T-cell (primary cell): ENCODE results near the gene TSACC. TPM values are rescaled to one million over a fixed set of nuclear protein-coding genes. Genes with fewer than 3 reads are reported as not detected.
"Not testable (repeated sequence)": the region's sequence is repeated elsewhere in the genome, so short reads cannot be mapped to it uniquely, and the experiment has no call there.

ENCODE experiments used
- ATAC-seq, 4 experiments: fragments of 200-7000 bp in 3 of 4; fragments of 150-1000 bp in 1 of 4; cut with Tn5 transposase; replicated peaks in 1 of 4; 1 replicate in 3 of 4; 2 replicates in 1 of 4; pipeline ENCODE4 v1.10.0; 2021; ENCODE audit warnings: moderate library complexity in 3 of 4, mild to moderate bottlenecking in 2 of 4, moderate number of reproducible peaks in 1 of 4
- CTCF ChIA-PET, 2 donors: fragments of 300-600 bp; sonication (Branson Sonifier 250); formaldehyde crosslinking; loops; one replicate each; lab custom pipeline; 2022; ENCODE audit warnings: antibody characterized with exemption in 2 of 2; lab: Charles Lee
- POLR2A ChIA-PET, 2 donors: fragments of 300-600 bp; sonication (Branson Sonifier 250); formaldehyde crosslinking; loops; one replicate each; lab custom pipeline; 2022; ENCODE audit warnings: antibody characterized with exemption in 2 of 2; lab: Charles Lee
- DNase-seq, 35 experiments: peaks; one replicate each; pipeline versions ENCODE4 v3.0.0 to v3.0.0-alpha.2; 2013 to 2023
- H3K27ac ChIP-seq: one replicate; pipeline ENCODE4 v1.5.1; 2013; ENCODE audit warnings: low read length
- H3K27me3 ChIP-seq, 2 experiments: replicated peaks in 1 of 2; 1 replicate in 1 of 2; 2 replicates in 1 of 2; pipeline versions ENCODE4 v1.6.1 to v1.7.0; 2013; ENCODE audit warnings: low read length in 1 of 2, mixed read lengths in 1 of 2; ENCODE audit not compliant: control insufficient read depth in 2 of 2, insufficient read depth in 2 of 2; ENCODE audit errors: extremely low read depth in 1 of 2
- H3K36me3 ChIP-seq, 2 donors: 1 replicate in 1 of 2; 2 replicates in 1 of 2; pipeline versions ENCODE4 v1.6.1 to v1.7.0; 2013; ENCODE audit warnings: low read length in 1 of 2; ENCODE audit not compliant: control insufficient read depth in 2 of 2, insufficient read depth in 1 of 2; ENCODE audit errors: extremely low read depth in 1 of 2
- H3K4me1 ChIP-seq, 2 experiments: 1 replicate in 1 of 2; 2 replicates in 1 of 2; pipeline versions ENCODE4 v1.6.1 to v1.7.0; 2013; ENCODE audit warnings: low read length in 2 of 2, mixed read lengths in 1 of 2; ENCODE audit not compliant: insufficient read depth in 2 of 2, control insufficient read depth in 1 of 2; ENCODE audit errors: extremely low read depth in 1 of 2
- H3K4me3 ChIP-seq, 2 donors: 1 replicate in 1 of 2; 2 replicates in 1 of 2; pipeline versions ENCODE4 v1.5.1 to v1.7.0; 2013; ENCODE audit warnings: mild to moderate bottlenecking in 2 of 2, low read length in 1 of 2, moderate library complexity in 1 of 2; ENCODE audit not compliant: control insufficient read depth in 1 of 2; ENCODE audit errors: extremely low read depth in 1 of 2
- H3K9me3 ChIP-seq: 2 replicates; pipeline ENCODE4 v1.7.0; 2013
- H3K27ac Mint-ChIP-seq, 2 donors: one replicate each; pipeline ENCODE4 v1.8.0; 2020 to 2021; ENCODE audit warnings: mild to moderate bottlenecking in 2 of 2, mixed read lengths in 2 of 2
- H3K27me3 Mint-ChIP-seq, 2 donors: one replicate each; pipeline ENCODE4 v1.8.0; 2021 to 2022; ENCODE audit warnings: mixed read lengths in 2 of 2
- H3K36me3 Mint-ChIP-seq: one replicate; pipeline ENCODE4 v1.8.0; 2021; ENCODE audit warnings: mixed read lengths
- H3K4me1 Mint-ChIP-seq, 3 donors: one replicate each; pipeline ENCODE4 v1.8.0; 2020 to 2022; ENCODE audit warnings: mixed read lengths in 3 of 3, mild to moderate bottlenecking in 1 of 3
- H3K4me3 Mint-ChIP-seq, 3 donors: one replicate each; pipeline ENCODE4 v1.8.0; 2020 to 2022; ENCODE audit warnings: mild to moderate bottlenecking in 3 of 3, mixed read lengths in 3 of 3, moderate library complexity in 3 of 3
- H3K9me3 Mint-ChIP-seq, 3 donors: one replicate each; pipeline ENCODE4 v1.8.0; 2020 to 2022; ENCODE audit warnings: mixed read lengths in 3 of 3
- WGBS: methylation state at CpG from one replicate; pipeline ENCODE4 v1.1.5; 2013; ENCODE audit warnings: missing lambda C conversion rate; ENCODE audit not compliant: insufficient coverage; 5-methylcytosine and 5-hydroxymethylcytosine counted together
- total RNA-seq, 35 experiments: library from RNA in 6 of 35; stranded (reverse) in 6 of 35; fragments of 120-200 nt in 1 of 35; gene quantifications; one replicate each; pipeline versions ENCODE4 v1.2.1 to v1.2.4 and lab custom pipeline; 2013 to 2026

The TSACC gene
- total RNA-seq, 5 donors from 2014 or later (not counting 1 experiment from before 2014, with no cell fraction given), result 0.93 TPM; not detected in 4

- CTCF ChIA-PET, result no interaction called here
- Histone ChIP-seq H3K4me1 (peaks cover 0 to 10% of the 10 kb centered on the region in 2 experiments), H3K27me3 (peaks cover 9 to 83% of the 10 kb centered on the region in 2 experiments), H3K4me3 (peak within 1 kb of the TSS; percentile 31 to 48), H3K36me3 (no peaks in the 10 kb centered on the region), H3K9me3 (no peaks in the 10 kb centered on the region), H3K27ac (no peak within 1 kb of the TSS)
- ATAC-seq (peak; percentile 34 to 64 (median 53)), DNase-seq (peak in 15 of 35 experiments; percentile 3 to 30 (median 13))
- Mint-ChIP-seq H3K27me3 (peaks cover 41 to 68% of the 10 kb centered on the region in 2 donors), H3K4me1 (peaks cover 0 to 4% (median 4%) of the 10 kb centered on the region in 3 donors), H3K4me3 (peak within 1 kb of the TSS; percentile 56 to 74 (median 72)), H3K27ac (no peak within 1 kb of the TSS), H3K9me3 (no peaks in the 10 kb centered on the region), H3K36me3 (no peaks in the 10 kb centered on the region)
- POLR2A ChIA-PET, result no interaction called here
- 15% methylated on average over 41 of the region's 48 CpGs for WGBS
These were observed 30.8 kb downstream of the TSACC start, which contains the start of gene RHBG for GRCh38 chr1:156368889-156369684. Gene RHBG (plus strand): TSS chr1:156369211. CDS start chr1:156369250, 39 bp downstream.

DNA sequence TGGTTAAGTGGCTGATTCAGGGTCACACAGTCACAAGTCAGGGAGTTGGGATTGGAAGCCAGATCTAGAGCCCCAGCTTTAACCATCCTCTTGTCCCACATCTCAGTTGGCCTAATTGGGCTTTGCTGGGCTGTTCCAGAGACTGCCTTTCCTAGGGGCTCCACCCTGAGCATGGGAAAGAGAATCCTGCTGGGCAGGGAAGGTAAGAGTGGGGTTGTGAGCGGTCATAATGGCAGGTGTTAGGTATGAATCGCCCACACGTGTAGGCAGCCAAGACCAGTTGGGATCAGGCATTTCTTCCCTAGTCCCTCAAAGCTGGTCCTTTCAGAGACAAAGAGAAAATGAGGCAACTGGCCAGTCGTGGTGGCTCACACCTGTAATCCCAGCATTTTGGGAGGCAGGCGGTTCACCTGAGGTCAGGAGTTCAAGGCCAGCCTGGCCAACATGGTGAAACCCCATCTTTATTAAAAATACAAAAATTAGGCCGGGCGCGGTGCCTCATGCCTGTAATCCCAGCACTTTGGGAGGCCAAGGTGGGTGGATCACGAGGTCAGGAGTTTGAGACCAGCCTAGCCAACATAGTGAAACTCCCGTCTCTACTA lies 31.5 kb downstream of the TSACC start:
- H3K36me3 Mint-ChIP-seq, H3K9me3 Mint-ChIP-seq, POLR2A ChIA-PET, H3K4me3 ChIP-seq, H3K36me3 ChIP-seq, CTCF ChIA-PET, DNase-seq, H3K9me3 ChIP-seq, H3K4me1 Mint-ChIP-seq, H3K27ac Mint-ChIP-seq, H3K27ac ChIP-seq, ATAC-seq: not testable (repeated sequence)
- peaks cover 6 to 77% of the 10 kb centered on the region in 2 experiments for H3K27me3 ChIP-seq
- Mint-ChIP-seq H3K4me3 (peak overlapping the region; percentile 56 to 74 (median 72)), H3K27me3 (peaks cover 38 to 69% of the 10 kb centered on the region in 2 donors)
- peaks cover 0 to 10% of the 10 kb centered on the region in 2 experiments for H3K4me1 ChIP-seq
- WGBS, result 92% methylated on average over 4 of the region's 10 CpGs

GRCh38 chr1:156371553-156372264 lies 33.4 kb downstream of the TSACC start:
- H3K27me3 Mint-ChIP-seq, result peaks cover 40 to 62% of the 10 kb centered on the region in 2 donors
- no peak overlapping the region for H3K4me3 Mint-ChIP-seq
- POLR2A ChIA-PET, result interaction anchor here in 1 of 2 donors (0.5 kb wide), 1 partner anchor 86 kb away, joined by 5 read pairs; no protein-coding TSS in a partner anchor

GRCh38 chr1:156372265-156372586 lies 33.9 kb downstream of the TSACC start:
- Mint-ChIP-seq H3K36me3 (no peaks in the 10 kb centered on the region), H3K9me3 (no peaks in the 10 kb centered on the region), H3K27ac (no peak overlapping the region), H3K4me1 (peaks cover 0 to 4% (median 4%) of the 10 kb centered on the region in 3 donors), H3K4me3 (no peak overlapping the region), H3K27me3 (peaks cover 42 to 59% of the 10 kb centered on the region in 2 donors)
- no peak overlapping the region for H3K4me3 ChIP-seq
- no peaks in the 10 kb centered on the region for H3K36me3 ChIP-seq
- no peak overlapping the region for H3K27ac ChIP-seq
- DNase-seq (no peak), ATAC-seq (no peak)
- POLR2A ChIA-PET, result no interaction called here
- H3K9me3 ChIP-seq, result no peaks in the 10 kb centered on the region
- CTCF ChIA-PET, result no interaction called here
- peaks cover 0 to 10% of the 10 kb centered on the region in 2 experiments for H3K4me1 ChIP-seq
- H3K27me3 ChIP-seq, result peaks cover 6 to 73% of the 10 kb centered on the region in 2 experiments

More at GRCh38 chr1:156371553-156372264, 33.4 kb downstream of the TSACC start:
- Histone ChIP-seq H3K4me1 (peaks cover 0 to 10% of the 10 kb centered on the region in 2 experiments), H3K4me3 (no peak overlapping the region), H3K27ac (no peak overlapping the region), H3K27me3 (peaks cover 6 to 74% of the 10 kb centered on the region in 2 experiments), H3K9me3 (no peaks in the 10 kb centered on the region), H3K36me3 (no peaks in the 10 kb centered on the region)
- no peaks in the 10 kb centered on the region for H3K36me3 Mint-ChIP-seq
- H3K27ac Mint-ChIP-seq, result no peak overlapping the region
- 40% methylated on average over 6 of the region's 7 CpGs for WGBS
- ATAC-seq (no peak), DNase-seq (no peak)
- CTCF ChIA-PET, result interaction anchor here (0.5 to 1.1 kb wide), 3 partner anchors 9 to 1360 kb away, joined by 3 read pairs; no protein-coding TSS in a partner anchor
- H3K4me1 Mint-ChIP-seq, result peaks cover 0 to 4% (median 4%) of the 10 kb centered on the region in 3 donors
- no peaks in the 10 kb centered on the region for H3K9me3 Mint-ChIP-seq

DNA sequence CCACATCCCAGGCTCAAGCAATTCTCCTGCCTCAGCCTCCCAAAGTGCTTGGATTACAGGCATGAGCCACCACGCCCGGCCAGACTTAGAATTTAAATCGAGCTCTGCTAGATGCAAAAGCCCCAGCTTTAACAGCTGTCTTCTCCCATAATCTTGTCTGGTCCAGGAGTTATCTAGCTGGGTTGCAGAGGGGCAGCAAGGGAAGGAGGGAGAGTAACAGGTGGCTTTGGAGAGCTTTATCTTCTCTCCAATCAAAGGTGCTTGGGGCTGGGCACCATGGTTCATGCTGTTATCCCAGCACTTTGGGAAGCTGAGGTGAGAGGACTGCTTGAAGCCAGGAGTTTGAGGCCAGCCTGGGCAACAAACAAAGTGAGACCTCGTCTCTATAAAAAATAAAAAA lies 34.5 kb downstream of the TSACC start:
- H3K4me1 Mint-ChIP-seq, result peaks cover 0 to 4% (median 4%) of the 10 kb centered on the region in 3 donors
- no peaks in the 10 kb centered on the region for H3K36me3 Mint-ChIP-seq
- Histone ChIP-seq H3K27me3 (peaks cover 4 to 73% of the 10 kb centered on the region in 2 experiments), H3K9me3 (no peaks in the 10 kb centered on the region), H3K4me3 (no peak overlapping the region), H3K36me3 (no peaks in the 10 kb centered on the region), H3K27ac (no peak overlapping the region), H3K4me1 (peaks cover 0 to 10% of the 10 kb centered on the region in 2 experiments)
- no peak overlapping the region for H3K27ac Mint-ChIP-seq
- no peaks in the 10 kb centered on the region for H3K9me3 Mint-ChIP-seq
- WGBS, result no CpG with 5 or more reads among the region's 4 CpGs
- DNase-seq, result no peak
- peaks cover 36 to 57% of the 10 kb centered on the region in 2 donors for H3K27me3 Mint-ChIP-seq
- H3K4me3 Mint-ChIP-seq, result no peak overlapping the region
- ChIA-PET POLR2A (no interaction called here), CTCF (no interaction called here)
- no peak for ATAC-seq

DNA sequence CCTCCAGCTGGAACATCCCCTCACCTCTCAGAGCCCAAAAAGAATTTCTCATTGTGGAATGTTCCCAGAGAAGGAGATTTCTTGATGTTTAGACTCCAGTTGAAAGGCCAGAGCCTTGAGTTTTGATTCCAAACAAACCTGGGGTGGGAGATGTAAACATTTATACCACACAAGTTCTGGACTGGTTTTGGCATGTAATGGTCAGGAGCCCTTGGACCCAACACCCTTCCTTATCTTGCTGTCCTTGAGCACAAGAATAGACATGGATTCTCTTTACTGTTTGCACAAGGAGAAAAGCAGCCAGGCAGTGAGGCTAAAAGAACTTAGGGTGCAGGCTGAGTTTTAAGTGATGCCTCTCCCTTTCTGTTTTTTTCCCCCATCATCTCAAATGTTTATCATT lies 35.2 kb downstream of the TSACC start:
- Mint-ChIP-seq H3K36me3 (no peaks in the 10 kb centered on the region), H3K27me3 (peaks cover 32 to 50% of the 10 kb centered on the region in 2 donors), H3K4me1 (peaks cover 0 to 4% (median 4%) of the 10 kb centered on the region in 3 donors), H3K27ac (no peak overlapping the region), H3K9me3 (no peaks in the 10 kb centered on the region), H3K4me3 (no peak overlapping the region)
- ATAC-seq (no peak), DNase-seq (no peak)
- ChIA-PET CTCF (no interaction called here), POLR2A (no interaction called here)
- Histone ChIP-seq H3K36me3 (no peaks in the 10 kb centered on the region), H3K4me1 (peaks cover 0 to 10% of the 10 kb centered on the region in 2 experiments), H3K9me3 (no peaks in the 10 kb centered on the region), H3K27ac (no peak overlapping the region), H3K4me3 (no peak overlapping the region), H3K27me3 (peaks cover 4 to 70% of the 10 kb centered on the region in 2 experiments)
